ENCODE data around the gene ENO1.
"Not testable (repeated sequence)": the region's sequence is repeated elsewhere in the genome, so short reads cannot be mapped to it uniquely, and the experiment has no call there.

The ENO1 gene

GRCh38 chr1:8925406-8925805 is 46.9 kb upstream of the ENO1 start:
- TF ChIP-seq EZH2 (IDR thresholded peaks at IDR 0.05; ENCODE audit: borderline replicate concordance, low read length): no peak
- TF ChIP-seq CTCF (IDR thresholded peaks at IDR 0.05; ENCODE audit: low read length): no peak
- peaks cover 24% of the 10 kb centered on the region; the same call in 1 of the 2 replicates for H3K27me3 ChIP-seq (ENCODE audit: insufficient read depth, low read length)
- H3K79me2 ChIP-seq (ENCODE audit: insufficient read depth, low read length): no peaks in the 10 kb centered on the region
- no peaks in the 10 kb centered on the region; the same call in 1 of the 2 replicates for H3K36me3 ChIP-seq (ENCODE audit: insufficient read depth, low read length)
- no peak overlapping the region for H3K9ac ChIP-seq (ENCODE audit: low read length)
- H3K27ac ChIP-seq (ENCODE audit: low read depth, low read length, poor library complexity, severe bottlenecking): no peak overlapping the region
- no peaks in the 10 kb centered on the region for H3K9me3 ChIP-seq (ENCODE audit: low read length)
- no peaks in the 10 kb centered on the region for H4K20me1 ChIP-seq (ENCODE audit: insufficient read depth, low read length)
- H2AFZ ChIP-seq (ENCODE audit: low read length): no peak overlapping the region
- no peak overlapping the region for H3K4me3 ChIP-seq (ENCODE audit: low read depth, low read length, poor library complexity, severe bottlenecking)
- H3F3A ChIP-seq (ENCODE audit: insufficient read depth, low read length): no peaks in the 10 kb centered on the region
- no peaks in the 10 kb centered on the region for H3K4me1 ChIP-seq (ENCODE audit: insufficient read depth, low read length, severe bottlenecking)
- no peak overlapping the region for H3K4me2 ChIP-seq (ENCODE audit: low read length)
- H3K9me2 ChIP-seq (ENCODE audit: low read depth, low read length): no peaks in the 10 kb centered on the region

GRCh38 chr1:8922962-8923361 is 44.5 kb upstream of the ENO1 start:
- no peaks in the 10 kb centered on the region for H3K4me1 ChIP-seq (ENCODE audit: insufficient read depth, low read length, severe bottlenecking)
- H3K27ac ChIP-seq (ENCODE audit: low read depth, low read length, poor library complexity, severe bottlenecking): no peak overlapping the region
- H4K20me1 ChIP-seq (ENCODE audit: insufficient read depth, low read length): no peaks in the 10 kb centered on the region
- no peaks in the 10 kb centered on the region for H3K9me3 ChIP-seq (ENCODE audit: low read length)
- no peak for TF ChIP-seq EZH2 (IDR thresholded peaks at IDR 0.05; ENCODE audit: borderline replicate concordance, low read length)
- no peak for TF ChIP-seq CTCF (IDR thresholded peaks at IDR 0.05; ENCODE audit: low read length)
- no peaks in the 10 kb centered on the region for H3K9me2 ChIP-seq (ENCODE audit: low read depth, low read length)
- no peak overlapping the region for H2AFZ ChIP-seq (ENCODE audit: low read length)
- H3K9ac ChIP-seq (ENCODE audit: low read length): no peak overlapping the region
- H3K4me2 ChIP-seq (ENCODE audit: low read length): no peak overlapping the region
- H3K36me3 ChIP-seq (ENCODE audit: insufficient read depth, low read length): no peaks in the 10 kb centered on the region; the same call in 1 of the 2 replicates
- H3K27me3 ChIP-seq (ENCODE audit: insufficient read depth, low read length): peaks cover 25% of the 10 kb centered on the region; the same call in 1 of the 2 replicates
- H3F3A ChIP-seq (ENCODE audit: insufficient read depth, low read length): no peaks in the 10 kb centered on the region
- no peaks in the 10 kb centered on the region for H3K79me2 ChIP-seq (ENCODE audit: insufficient read depth, low read length)
- H3K4me3 ChIP-seq (ENCODE audit: low read depth, low read length, poor library complexity, severe bottlenecking): no peak overlapping the region

GRCh38 chr1:8917536-8917935 is 39.0 kb upstream of the ENO1 start:
- H3K9me3 ChIP-seq (ENCODE audit: low read length): not testable (repeated sequence)

GRCh38 chr1:8915446-8915845 is 37.0 kb upstream of the ENO1 start:
- Histone ChIP-seq H3K4me1 (ENCODE audit: insufficient read depth, low read length, severe bottlenecking) (no peaks in the 10 kb centered on the region), H3K4me2 (ENCODE audit: low read length) (no peak overlapping the region), H3K27me3 (ENCODE audit: insufficient read depth, low read length) (peaks cover 6% of the 10 kb centered on the region; the same call in 1 of the 2 replicates), H2AFZ (ENCODE audit: low read length) (no peak overlapping the region), H3F3A (ENCODE audit: insufficient read depth, low read length) (no peaks in the 10 kb centered on the region), H4K20me1 (ENCODE audit: insufficient read depth, low read length) (no peaks in the 10 kb centered on the region), H3K36me3 (ENCODE audit: insufficient read depth, low read length) (no peaks in the 10 kb centered on the region), H3K9me2 (ENCODE audit: low read depth, low read length) (no peaks in the 10 kb centered on the region), H3K9ac (ENCODE audit: low read length) (no peak overlapping the region), H3K9me3 (ENCODE audit: low read length) (0 out of 2 replicates have a peak, but pooled peaks cover 3% of the 10 kb centered on the region), H3K27ac (ENCODE audit: low read depth, low read length, poor library complexity, severe bottlenecking) (no peak overlapping the region), H3K4me3 (ENCODE audit: low read depth, low read length, poor library complexity, severe bottlenecking) (no peak overlapping the region), H3K79me2 (ENCODE audit: insufficient read depth, low read length) (no peaks in the 10 kb centered on the region)
- TF ChIP-seq EZH2 (IDR thresholded peaks at IDR 0.05; ENCODE audit: borderline replicate concordance, low read length): no peak
- TF ChIP-seq CTCF (IDR thresholded peaks at IDR 0.05; ENCODE audit: low read length): no peak

More at GRCh38 chr1:8917536-8917935, 39.0 kb upstream of the ENO1 start:
- not testable (repeated sequence) for H3K4me1 ChIP-seq (ENCODE audit: insufficient read depth, low read length, severe bottlenecking); H3K27ac ChIP-seq (ENCODE audit: low read depth, low read length, poor library complexity, severe bottlenecking); H3K4me3 ChIP-seq (ENCODE audit: low read depth, low read length, poor library complexity, severe bottlenecking); H3K4me2 ChIP-seq (ENCODE audit: low read length); H4K20me1 ChIP-seq (ENCODE audit: insufficient read depth, low read length); H3K9ac ChIP-seq (ENCODE audit: low read length); H2AFZ ChIP-seq (ENCODE audit: low read length); H3F3A ChIP-seq (ENCODE audit: insufficient read depth, low read length); H3K9me2 ChIP-seq (ENCODE audit: low read depth, low read length); H3K36me3 ChIP-seq (ENCODE audit: insufficient read depth, low read length); H3K79me2 ChIP-seq (ENCODE audit: insufficient read depth, low read length)
- H3K27me3 ChIP-seq (ENCODE audit: insufficient read depth, low read length): peaks cover 19% of the 10 kb centered on the region; the same call in 1 of the 2 replicates

Measured in OCI-LY1 (cell line).